WERI-Rb-1 (cell line): ENCODE results near the gene DGKK.

Source experiments
- DNase-seq: peaks from one replicate; pipeline ENCODE4 v3.0.0-alpha.2; 2020
- H3K27ac ChIP-seq: fragments of 250-450 bp; sonication (Bioruptor Pico); 2 replicates; pipeline ENCODE4 v1.5.1; 2020; ENCODE audit warnings: mild to moderate bottlenecking, moderate library complexity
- H3K27me3 ChIP-seq: fragments of 250-450 bp; sonication (Bioruptor Pico); 2 replicates; pipeline ENCODE4 v1.5.1; 2021; ENCODE audit warnings: mild to moderate bottlenecking, low read depth, moderate library complexity; ENCODE audit not compliant: insufficient read depth, severe bottlenecking
- H3K36me3 ChIP-seq: fragments of 250-450 bp; sonication (Bioruptor Pico); 2 replicates; pipeline ENCODE4 v1.5.1; 2020; ENCODE audit warnings: mild to moderate bottlenecking, moderate library complexity
- H3K4me3 ChIP-seq: 2 replicates; pipeline ENCODE4 v1.5.1; 2011; ENCODE audit warnings: low read depth, mild to moderate bottlenecking, control low read depth, low read length
- H3K9me3 ChIP-seq: fragments of 250-450 bp; sonication (Bioruptor Pico); 2 replicates; pipeline ENCODE4 v1.5.1; 2021; ENCODE audit warnings: mild to moderate bottlenecking, moderate library complexity; ENCODE audit not compliant: severe bottlenecking
- TF ChIP-seq, protein P1 (sequence below): IDR thresholded peaks from 2 replicates; pipeline ENCODE4 v1.5.1; 2011; ENCODE audit warnings: low read depth, mild to moderate bottlenecking, control low read depth, inconsistent platforms, low read length

DGKK gene

DNA sequence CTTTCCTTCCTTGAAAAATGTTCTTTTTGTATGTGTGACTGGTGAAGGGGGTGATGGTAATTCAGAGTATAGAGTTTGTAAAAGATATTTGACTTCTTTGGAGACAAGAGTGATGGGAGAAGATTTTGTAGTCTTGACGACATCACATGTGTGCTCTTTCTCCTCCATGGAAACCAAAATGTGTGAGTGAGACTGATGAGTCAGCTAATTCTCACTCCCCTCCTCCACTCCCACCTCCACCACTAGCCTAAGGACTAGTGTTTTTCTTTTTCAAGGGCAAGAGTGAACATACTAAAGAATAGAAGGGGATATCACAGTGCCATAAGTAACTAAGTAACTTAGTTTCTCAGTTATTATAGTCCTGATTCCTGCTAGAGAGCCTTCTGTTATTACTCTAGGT is 14.0 kb upstream of the DGKK start:
- Histone ChIP-seq H3K27me3 (peaks cover 9% of the 10 kb centered on the region), H3K36me3 (no peaks in the 10 kb centered on the region), H3K9me3 (no peaks in the 10 kb centered on the region), H3K27ac (no peak overlapping the region), H3K4me3 (no peak overlapping the region)
- DNase-seq, result no peak
- TF ChIP-seq, protein P1, sequence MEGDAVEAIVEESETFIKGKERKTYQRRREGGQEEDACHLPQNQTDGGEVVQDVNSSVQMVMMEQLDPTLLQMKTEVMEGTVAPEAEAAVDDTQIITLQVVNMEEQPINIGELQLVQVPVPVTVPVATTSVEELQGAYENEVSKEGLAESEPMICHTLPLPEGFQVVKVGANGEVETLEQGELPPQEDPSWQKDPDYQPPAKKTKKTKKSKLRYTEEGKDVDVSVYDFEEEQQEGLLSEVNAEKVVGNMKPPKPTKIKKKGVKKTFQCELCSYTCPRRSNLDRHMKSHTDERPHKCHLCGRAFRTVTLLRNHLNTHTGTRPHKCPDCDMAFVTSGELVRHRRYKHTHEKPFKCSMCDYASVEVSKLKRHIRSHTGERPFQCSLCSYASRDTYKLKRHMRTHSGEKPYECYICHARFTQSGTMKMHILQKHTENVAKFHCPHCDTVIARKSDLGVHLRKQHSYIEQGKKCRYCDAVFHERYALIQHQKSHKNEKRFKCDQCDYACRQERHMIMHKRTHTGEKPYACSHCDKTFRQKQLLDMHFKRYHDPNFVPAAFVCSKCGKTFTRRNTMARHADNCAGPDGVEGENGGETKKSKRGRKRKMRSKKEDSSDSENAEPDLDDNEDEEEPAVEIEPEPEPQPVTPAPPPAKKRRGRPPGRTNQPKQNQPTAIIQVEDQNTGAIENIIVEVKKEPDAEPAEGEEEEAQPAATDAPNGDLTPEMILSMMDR, result no peak

DNA sequence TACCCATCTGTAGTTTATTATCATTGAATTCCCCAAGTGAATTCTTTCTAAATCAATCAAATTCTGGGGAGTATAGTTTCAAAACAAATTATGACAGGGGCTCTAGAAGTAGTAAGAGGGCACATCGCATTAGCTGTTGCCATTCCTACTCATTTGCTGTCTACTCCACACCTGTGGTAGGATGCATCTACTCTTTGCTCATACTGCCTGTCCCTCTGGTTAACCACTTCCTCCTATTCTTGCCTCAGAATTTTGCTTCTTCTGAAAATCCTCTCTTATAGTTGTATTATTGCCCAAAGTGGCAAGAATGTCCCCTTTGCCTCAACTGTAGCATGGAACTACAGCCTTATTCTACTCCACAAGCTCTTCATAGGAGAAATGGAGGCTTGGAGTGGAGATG is 12.7 kb upstream of the DGKK start:
- TF ChIP-seq, protein P1, result no peak
- no peak overlapping the region for H3K4me3 ChIP-seq
- DNase-seq, result no peak

DNA sequence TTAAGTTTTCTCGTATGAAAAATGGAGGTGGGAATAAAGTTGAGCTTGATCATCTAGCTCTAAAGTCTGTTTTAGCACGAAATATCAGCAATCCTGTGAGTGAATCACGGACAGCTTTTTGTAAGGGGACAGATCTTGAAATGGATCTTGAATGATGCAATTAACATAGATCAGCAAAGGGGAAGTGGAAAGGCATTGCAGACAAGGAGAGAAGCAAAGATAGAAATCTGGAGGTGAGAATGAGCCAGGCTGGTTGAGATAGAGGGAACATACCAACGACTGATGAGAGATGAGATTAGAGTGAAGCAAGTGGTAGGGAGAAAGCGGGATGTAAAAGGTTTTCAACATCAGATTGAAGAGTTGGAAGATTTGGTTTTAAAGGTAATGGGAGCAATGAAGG is 4.6 kb upstream of the DGKK start:
- Histone ChIP-seq H3K36me3 (no peaks in the 10 kb centered on the region), H3K9me3 (no peaks in the 10 kb centered on the region), H3K27ac (no peak overlapping the region), H3K27me3 (peaks cover 49% of the 10 kb centered on the region), H3K4me3 (no peak overlapping the region)
- TF ChIP-seq, protein P1, result no peak
- no peak for DNase-seq

More for the DNA sequence above, 12.7 kb upstream of the DGKK start:
- peaks cover 12% of the 10 kb centered on the region for H3K27me3 ChIP-seq
- H3K27ac ChIP-seq, result no peak overlapping the region
- H3K36me3 ChIP-seq, result no peaks in the 10 kb centered on the region
- H3K9me3 ChIP-seq, result no peaks in the 10 kb centered on the region

DNA sequence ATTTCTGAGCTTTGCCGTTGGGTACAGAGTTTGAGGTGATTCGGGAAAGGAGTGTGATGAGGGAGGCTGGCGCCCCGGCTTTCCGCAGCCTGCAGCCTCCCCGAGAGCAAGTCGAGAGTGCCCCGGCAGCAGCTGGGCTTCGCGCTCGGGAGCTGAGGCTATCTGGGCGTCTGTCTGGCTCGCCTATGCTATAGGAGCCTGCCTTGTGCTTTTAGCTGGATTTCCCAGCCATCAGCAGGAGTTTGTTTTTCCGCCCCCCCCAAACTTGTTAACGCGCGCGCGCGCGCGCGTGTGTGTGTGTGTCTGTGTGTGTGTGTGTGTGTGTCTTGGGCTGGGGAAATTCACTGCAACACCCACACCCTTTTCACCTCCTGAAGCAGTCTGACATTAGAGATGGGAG is 765 bp upstream of the DGKK start:
- Histone ChIP-seq H3K4me3 (no peak overlapping the region), H3K27me3 (peaks cover 77% of the 10 kb centered on the region), H3K36me3 (no peaks in the 10 kb centered on the region), H3K27ac (no peak overlapping the region), H3K9me3 (no peaks in the 10 kb centered on the region)
- TF ChIP-seq, protein P1, result no peak
- DNase-seq, result no peak

DNA sequence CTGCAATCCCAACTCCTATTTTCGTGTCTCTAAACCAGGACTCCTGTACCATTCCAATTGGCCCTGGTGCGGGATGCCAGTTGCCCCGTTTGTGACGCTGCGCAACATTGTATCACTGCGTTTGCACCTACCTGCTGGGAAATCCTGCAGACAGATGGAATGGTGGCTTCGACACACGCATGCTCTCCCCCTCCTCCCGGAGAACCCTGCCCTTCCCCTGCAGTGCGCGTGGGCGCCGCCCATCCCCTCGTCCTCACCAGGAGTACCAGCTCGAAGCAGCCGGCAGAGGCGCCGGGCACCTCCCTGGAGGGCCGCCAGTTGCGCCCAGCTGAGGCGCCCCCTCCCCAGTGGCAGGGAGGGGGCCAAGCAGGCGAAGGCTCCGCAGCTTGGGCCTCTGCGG is 1.4 kb downstream of the DGKK start:
- Histone ChIP-seq H3K27me3 (peaks cover 77% of the 10 kb centered on the region), H3K36me3 (no peaks in the 10 kb centered on the region), H3K9me3 (no peaks in the 10 kb centered on the region), H3K4me3 (no peak overlapping the region), H3K27ac (no peak overlapping the region)
- TF ChIP-seq, protein P1, result no peak
- no peak for DNase-seq

DNA sequence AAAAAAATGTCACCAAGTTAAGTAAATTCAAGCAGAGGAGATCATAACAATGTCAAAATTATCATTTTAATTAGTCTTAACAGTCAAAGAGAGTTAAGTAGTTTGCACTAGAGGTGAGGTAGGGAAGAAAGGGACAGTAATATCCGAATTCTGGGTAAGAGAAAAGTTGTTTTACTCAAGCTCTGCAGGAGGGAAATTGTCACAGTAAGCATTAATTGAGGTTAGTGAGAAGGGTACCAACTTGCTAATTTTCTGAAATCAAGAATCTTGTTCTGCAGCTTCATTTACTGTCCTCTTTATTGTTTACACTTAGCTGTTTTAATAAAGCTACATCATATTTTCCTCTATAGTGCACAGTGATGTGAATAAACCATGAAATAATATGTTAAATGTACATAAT is 11.0 kb downstream of the DGKK start:
- TF ChIP-seq, protein P1, result no peak
- H3K27ac ChIP-seq, result no peak overlapping the region
- no peaks in the 10 kb centered on the region for H3K36me3 ChIP-seq
- no peaks in the 10 kb centered on the region for H3K9me3 ChIP-seq
- DNase-seq, result no peak
- peaks cover 29% of the 10 kb centered on the region for H3K27me3 ChIP-seq
- no peak overlapping the region for H3K4me3 ChIP-seq
